ENCODE results near the gene LKAAEAR1. TPM values are rescaled to one million over a fixed set of nuclear protein-coding genes. Genes with fewer than 3 reads are reported as not detected.
A peak's percentile ranks its signal among the peaks of the same experiment; 100 is the strongest.

LKAAEAR1 gene
- total and polyA plus RNA-seq, 9 of the 15 experiments (the other 6 are each of a cell fraction or from before 2014, with no cell fraction given), result not detected

DNA sequence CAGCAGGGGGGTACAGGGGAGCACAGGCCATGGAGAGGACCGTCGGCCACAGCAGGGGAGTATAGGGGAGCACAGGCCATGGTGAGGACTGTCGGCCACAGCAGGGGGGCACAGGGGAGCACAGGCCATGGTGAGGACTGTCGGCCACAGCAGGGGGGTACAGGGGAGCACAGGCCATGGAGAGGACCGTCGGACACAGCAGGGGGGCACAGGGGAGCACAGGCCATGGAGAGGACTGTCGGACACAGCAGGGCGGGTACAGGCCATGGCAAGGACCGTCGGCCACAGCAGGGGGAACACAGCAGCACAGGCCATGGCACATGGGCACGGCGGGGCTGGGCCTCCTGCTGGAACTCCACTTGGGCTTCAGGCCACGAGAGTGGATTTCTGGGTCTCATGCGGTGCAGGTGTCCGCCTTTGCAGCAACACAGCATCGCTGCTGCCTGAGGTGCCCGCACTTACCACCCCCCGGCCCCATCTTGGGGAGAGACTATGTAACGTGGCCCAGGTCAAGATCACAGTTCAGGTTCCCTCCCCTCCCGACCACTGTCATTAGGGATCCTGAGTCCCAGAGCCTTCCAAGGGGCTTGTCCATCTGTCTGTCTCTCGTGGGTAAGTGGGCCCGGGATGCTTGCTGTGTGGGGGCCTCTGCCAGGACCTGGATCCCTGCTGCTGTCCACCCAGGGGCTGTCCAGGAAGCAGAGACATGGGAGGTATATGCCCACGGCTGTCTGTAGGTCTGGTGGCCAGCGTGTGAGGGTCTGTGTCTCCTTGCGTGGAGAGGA, 20.7 kb upstream of the LKAAEAR1 start:
- H3K79me2 ChIP-seq (ENCODE audit: control insufficient read depth, insufficient read depth, low read length), result no peaks in the 10 kb centered on the region
- H3K4me3 ChIP-seq, result no peak overlapping the region
- no peak overlapping the region for H3K4me2 ChIP-seq (ENCODE audit: insufficient read depth, low read length)
- DNase-seq (ENCODE audit: extremely low read depth in 1 of 4, low spot score in 3 of 4) (no peak), ATAC-seq (no peak), FAIRE-seq (no peak)
- no peak overlapping the region for H2AFZ ChIP-seq (ENCODE audit: low read depth, low read length)
- no peaks in the 10 kb centered on the region for H3K9me3 ChIP-seq (replicated peaks; ENCODE audit: control insufficient read depth, insufficient read depth, low read depth, low read length)
- ChIA-PET POLR2A (no interaction called here), CTCF (ENCODE audit: low intra/inter-chr PET ratio) (no interaction called here)
- TF ChIP-seq, protein P1, sequence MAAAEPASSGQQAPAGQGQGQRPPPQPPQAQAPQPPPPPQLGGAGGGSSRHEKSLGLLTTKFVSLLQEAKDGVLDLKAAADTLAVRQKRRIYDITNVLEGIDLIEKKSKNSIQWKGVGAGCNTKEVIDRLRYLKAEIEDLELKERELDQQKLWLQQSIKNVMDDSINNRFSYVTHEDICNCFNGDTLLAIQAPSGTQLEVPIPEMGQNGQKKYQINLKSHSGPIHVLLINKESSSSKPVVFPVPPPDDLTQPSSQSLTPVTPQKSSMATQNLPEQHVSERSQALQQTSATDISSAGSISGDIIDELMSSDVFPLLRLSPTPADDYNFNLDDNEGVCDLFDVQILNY (CRISPR knock-in tag; IDR thresholded peaks at IDR 0.05), result no peak
- peak; percentile 92 for TF ChIP-seq ZNF263 (CRISPR knock-in tag; IDR thresholded peaks at IDR 0.05; ENCODE audit: borderline replicate concordance)
- in situ Hi-C loops (cut with MboI) (no loop called here), intact Hi-C loops (cut with micrococcal nuclease) (no loop called here)
- no peak overlapping the region for H3K27ac ChIP-seq (ENCODE audit: extremely low read depth, low read depth, low read length)
- H3K9ac ChIP-seq (ENCODE audit: insufficient read depth in 1 of 2, low read depth in 2 of 2, low read length in 2 of 2), result no peak overlapping the region
- H4K20me1 ChIP-seq (replicated peaks; ENCODE audit: control insufficient read depth, insufficient read depth, low read length), result peaks cover 16% of the 10 kb centered on the region
- peaks cover 50 to 86% of the 10 kb centered on the region in 2 experiments for H3K27me3 ChIP-seq (ENCODE audit: control insufficient read depth in 2 of 2, insufficient read depth in 2 of 2, low read length in 2 of 2)
- no TSS peak for BruUV-seq (replicated peaks)
- no peaks in the 10 kb centered on the region for H3K36me3 ChIP-seq (ENCODE audit: control insufficient read depth, insufficient read depth, low read length)
- H3K4me1 ChIP-seq (replicated peaks in 1 of 2; ENCODE audit: control insufficient read depth in 2 of 2, insufficient read depth in 2 of 2, low read length in 2 of 2), result peaks cover 0 to 53% of the 10 kb centered on the region in 2 experiments; a peak in 4 of 5 replicates
- 4% methylated on average over 21 of the region's 25 CpGs for WGBS (ENCODE audit: insufficient coverage, low coverage, missing lambda C conversion rate)
- H3K9me1 ChIP-seq (ENCODE audit: control insufficient read depth, insufficient read depth, low read length), result peaks cover 2% of the 10 kb centered on the region

All from K562 (cell line).